GM23338 (cell line): ENCODE results near the gene RFX3. TPM values are rescaled to one million over a fixed set of nuclear protein-coding genes. Genes with fewer than 3 reads are reported as not detected.

Experiments used
- ATAC-seq: fragments of 200-7000 bp; cut with Tn5 transposase; 3 replicates; pipeline ENCODE4 v1.9.1; 2020
- DNase-seq: peaks from one replicate; pipeline ENCODE4 v3.0.0-alpha.2; 2015; ENCODE audit warnings: low spot score
- H2AFZ ChIP-seq: fragments of 200-600 bp; sonication (generic); 2 replicates; pipeline ENCODE4 v1.8.0; 2016; ENCODE audit warnings: antibody characterized with exemption, mild to moderate bottlenecking, moderate library complexity
- H3F3A ChIP-seq: fragments of 200-600 bp; sonication (generic); replicated peaks from 2 replicates; pipeline ENCODE4 v1.8.0; 2017; ENCODE audit warnings: antibody characterized with exemption, mixed run types, low read depth
- H3K27ac ChIP-seq: fragments of 200-600 bp; sonication (generic); 2 replicates; pipeline ENCODE4 v1.6.1; 2016; ENCODE audit warnings: low read depth
- H3K27me3 ChIP-seq: fragments of 200-600 bp; sonication (generic); 2 replicates; pipeline ENCODE4 v1.8.0; 2016; ENCODE audit warnings: mild to moderate bottlenecking, mixed run types, moderate library complexity; ENCODE audit not compliant: insufficient read depth
- H3K36me3 ChIP-seq: fragments of 200-600 bp; sonication (generic); 2 replicates; pipeline ENCODE4 v1.8.0; 2016; ENCODE audit warnings: mild to moderate bottlenecking; ENCODE audit not compliant: insufficient read depth
- H3K4me1 ChIP-seq: fragments of 200-600 bp; sonication (generic); 2 replicates; pipeline ENCODE4 v1.8.0; 2016; ENCODE audit warnings: mild to moderate bottlenecking, moderate library complexity; ENCODE audit not compliant: insufficient read depth
- H3K4me2 ChIP-seq: fragments of 200-600 bp; sonication (generic); 2 replicates; pipeline ENCODE4 v1.7.1; 2017; ENCODE audit warnings: mixed run types
- H3K4me3 ChIP-seq: fragments of 200-600 bp; sonication (generic); 2 replicates; pipeline ENCODE4 v1.6.1; 2016; ENCODE audit warnings: mixed run types
- H3K79me2 ChIP-seq: fragments of 200-600 bp; sonication (generic); replicated peaks from 2 replicates; pipeline ENCODE4 v1.8.0; 2017; ENCODE audit warnings: mild to moderate bottlenecking; ENCODE audit not compliant: insufficient read depth
- H3K9me2 ChIP-seq: fragments of 200-600 bp; sonication (generic); 2 replicates; pipeline ENCODE4 v1.8.0; 2017; ENCODE audit not compliant: insufficient read depth
- H4K20me1 ChIP-seq: fragments of 200-600 bp; sonication (generic); replicated peaks from 2 replicates; pipeline ENCODE4 v1.8.0; 2017; ENCODE audit warnings: mild to moderate bottlenecking; ENCODE audit not compliant: insufficient read depth
- H3K27ac Mint-ChIP-seq: 2 replicates; pipeline ENCODE4 v1.8.0; 2020; ENCODE audit warnings: inconsistent platforms, mild to moderate bottlenecking, moderate library complexity, mixed read lengths
- H3K27me3 Mint-ChIP-seq: 3 replicates; pipeline ENCODE4 v1.8.0; 2022; ENCODE audit warnings: low read depth, mild to moderate bottlenecking, moderate library complexity, mixed read lengths, inconsistent platforms; ENCODE audit not compliant: insufficient read depth, poor library complexity
- H3K36me3 Mint-ChIP-seq: 3 replicates; pipeline ENCODE4 v1.8.0; 2021; ENCODE audit warnings: low read depth, mild to moderate bottlenecking, inconsistent platforms, moderate library complexity, mixed read lengths
- H3K4me1 Mint-ChIP-seq: 3 replicates; pipeline ENCODE4 v1.8.0; 2020; ENCODE audit warnings: mild to moderate bottlenecking, inconsistent platforms, mixed read lengths
- H3K4me3 Mint-ChIP-seq: 3 replicates; pipeline ENCODE4 v1.8.0; 2021; ENCODE audit warnings: moderate library complexity, mild to moderate bottlenecking, inconsistent platforms, mixed read lengths
- H3K9me3 Mint-ChIP-seq: 3 replicates; pipeline ENCODE4 v1.8.0; 2020; ENCODE audit warnings: moderate library complexity, mild to moderate bottlenecking, inconsistent platforms, mixed read lengths
- NANOG ChIP-seq: IDR thresholded peaks from 2 replicates; pipeline ENCODE4 v1.6.1; 2016; ENCODE audit warnings: antibody characterized with exemption, borderline replicate concordance
- ZNF114 ChIP-seq: fragments of 250-450 bp; sonication (Bioruptor Pico); IDR thresholded peaks from 2 replicates; pipeline ENCODE4 v1.5.0; 2020; ENCODE audit warnings: mild to moderate bottlenecking, moderate library complexity
- polyA plus RNA-seq: library from polyadenylated mRNA; unstranded; fragments of >200 nt; fragmentation: Nextera tagmentation; extraction: Ambion mirVana; gene quantifications from 2 replicates; pipeline ENCODE4 v1.2.1, GENCODE V29; 2016
- total RNA-seq: library from RNA; depleted of rRNA; stranded (reverse); fragments of >200 nt; shearing (Covaris generic); gene quantifications from 2 replicates; pipeline ENCODE4 v1.2.3, GENCODE V29; 2014
- TF ChIP-seq, protein P1 (sequence below): fragments of 250-450 bp; sonication (Bioruptor Pico); IDR thresholded peaks from 2 replicates; pipeline ENCODE4 v1.5.0; 2020; ENCODE audit warnings: mild to moderate bottlenecking, moderate library complexity

Gene RFX3
- total and polyA plus RNA-seq, 2 experiments from 2014 or later: 9.8 to 22.1 TPM

DNA sequence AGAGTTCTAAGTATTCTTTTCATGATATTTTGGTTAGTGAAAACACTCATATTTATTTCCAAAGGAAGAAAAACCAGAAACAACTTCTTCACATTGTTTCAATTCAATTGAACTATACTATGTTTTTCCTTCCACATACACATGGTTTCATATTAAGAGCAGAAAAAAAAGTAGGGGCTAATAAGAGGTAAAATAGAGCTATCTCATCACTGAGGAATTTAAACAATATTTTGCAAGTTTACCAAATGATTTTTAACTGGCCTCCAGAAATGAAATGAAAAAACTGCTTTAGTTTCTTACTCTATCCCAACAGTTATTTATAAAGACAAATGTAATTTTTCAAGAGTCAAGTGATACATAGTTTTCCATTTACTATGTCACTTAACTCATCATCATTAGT, 233.5 kb downstream of the RFX3 start (continued):
- TF ChIP-seq, protein P1, sequence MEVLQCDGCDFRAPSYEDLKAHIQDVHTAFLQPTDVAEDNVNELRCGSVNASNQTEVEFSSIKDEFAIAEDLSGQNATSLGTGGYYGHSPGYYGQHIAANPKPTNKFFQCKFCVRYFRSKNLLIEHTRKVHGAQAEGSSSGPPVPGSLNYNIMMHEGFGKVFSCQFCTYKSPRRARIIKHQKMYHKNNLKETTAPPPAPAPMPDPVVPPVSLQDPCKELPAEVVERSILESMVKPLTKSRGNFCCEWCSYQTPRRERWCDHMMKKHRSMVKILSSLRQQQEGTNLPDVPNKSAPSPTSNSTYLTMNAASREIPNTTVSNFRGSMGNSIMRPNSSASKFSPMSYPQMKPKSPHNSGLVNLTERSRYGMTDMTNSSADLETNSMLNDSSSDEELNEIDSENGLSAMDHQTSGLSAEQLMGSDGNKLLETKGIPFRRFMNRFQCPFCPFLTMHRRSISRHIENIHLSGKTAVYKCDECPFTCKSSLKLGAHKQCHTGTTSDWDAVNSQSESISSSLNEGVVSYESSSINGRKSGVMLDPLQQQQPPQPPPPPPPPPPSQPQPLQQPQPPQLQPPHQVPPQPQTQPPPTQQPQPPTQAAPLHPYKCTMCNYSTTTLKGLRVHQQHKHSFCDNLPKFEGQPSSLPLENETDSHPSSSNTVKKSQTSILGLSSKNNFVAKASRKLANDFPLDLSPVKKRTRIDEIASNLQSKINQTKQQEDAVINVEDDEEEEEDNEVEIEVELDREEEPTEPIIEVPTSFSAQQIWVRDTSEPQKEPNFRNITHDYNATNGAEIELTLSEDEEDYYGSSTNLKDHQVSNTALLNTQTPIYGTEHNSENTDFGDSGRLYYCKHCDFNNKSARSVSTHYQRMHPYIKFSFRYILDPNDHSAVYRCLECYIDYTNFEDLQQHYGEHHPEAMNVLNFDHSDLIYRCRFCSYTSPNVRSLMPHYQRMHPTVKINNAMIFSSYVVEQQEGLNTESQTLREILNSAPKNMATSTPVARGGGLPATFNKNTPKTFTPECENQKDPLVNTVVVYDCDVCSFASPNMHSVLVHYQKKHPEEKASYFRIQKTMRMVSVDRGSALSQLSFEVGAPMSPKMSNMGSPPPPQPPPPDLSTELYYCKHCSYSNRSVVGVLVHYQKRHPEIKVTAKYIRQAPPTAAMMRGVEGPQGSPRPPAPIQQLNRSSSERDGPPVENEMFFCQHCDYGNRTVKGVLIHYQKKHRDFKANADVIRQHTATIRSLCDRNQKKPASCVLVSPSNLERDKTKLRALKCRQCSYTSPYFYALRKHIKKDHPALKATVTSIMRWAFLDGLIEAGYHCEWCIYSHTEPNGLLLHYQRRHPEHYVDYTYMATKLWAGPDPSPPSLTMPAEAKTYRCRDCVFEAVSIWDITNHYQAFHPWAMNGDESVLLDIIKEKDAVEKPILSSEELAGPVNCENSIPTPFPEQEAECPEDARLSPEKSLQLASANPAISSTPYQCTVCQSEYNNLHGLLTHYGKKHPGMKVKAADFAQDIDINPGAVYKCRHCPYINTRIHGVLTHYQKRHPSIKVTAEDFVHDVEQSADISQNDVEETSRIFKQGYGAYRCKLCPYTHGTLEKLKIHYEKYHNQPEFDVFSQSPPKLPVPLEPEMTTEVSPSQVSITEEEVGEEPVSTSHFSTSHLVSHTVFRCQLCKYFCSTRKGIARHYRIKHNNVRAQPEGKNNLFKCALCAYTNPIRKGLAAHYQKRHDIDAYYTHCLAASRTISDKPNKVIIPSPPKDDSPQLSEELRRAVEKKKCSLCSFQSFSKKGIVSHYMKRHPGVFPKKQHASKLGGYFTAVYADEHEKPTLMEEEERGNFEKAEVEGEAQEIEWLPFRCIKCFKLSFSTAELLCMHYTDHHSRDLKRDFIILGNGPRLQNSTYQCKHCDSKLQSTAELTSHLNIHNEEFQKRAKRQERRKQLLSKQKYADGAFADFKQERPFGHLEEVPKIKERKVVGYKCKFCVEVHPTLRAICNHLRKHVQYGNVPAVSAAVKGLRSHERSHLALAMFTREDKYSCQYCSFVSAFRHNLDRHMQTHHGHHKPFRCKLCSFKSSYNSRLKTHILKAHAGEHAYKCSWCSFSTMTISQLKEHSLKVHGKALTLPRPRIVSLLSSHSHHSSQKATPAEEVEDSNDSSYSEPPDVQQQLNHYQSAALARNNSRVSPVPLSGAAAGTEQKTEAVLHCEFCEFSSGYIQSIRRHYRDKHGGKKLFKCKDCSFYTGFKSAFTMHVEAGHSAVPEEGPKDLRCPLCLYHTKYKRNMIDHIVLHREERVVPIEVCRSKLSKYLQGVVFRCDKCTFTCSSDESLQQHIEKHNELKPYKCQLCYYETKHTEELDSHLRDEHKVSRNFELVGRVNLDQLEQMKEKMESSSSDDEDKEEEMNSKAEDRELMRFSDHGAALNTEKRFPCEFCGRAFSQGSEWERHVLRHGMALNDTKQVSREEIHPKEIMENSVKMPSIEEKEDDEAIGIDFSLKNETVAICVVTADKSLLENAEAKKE (CRISPR knock-in tag): no peak

DNA sequence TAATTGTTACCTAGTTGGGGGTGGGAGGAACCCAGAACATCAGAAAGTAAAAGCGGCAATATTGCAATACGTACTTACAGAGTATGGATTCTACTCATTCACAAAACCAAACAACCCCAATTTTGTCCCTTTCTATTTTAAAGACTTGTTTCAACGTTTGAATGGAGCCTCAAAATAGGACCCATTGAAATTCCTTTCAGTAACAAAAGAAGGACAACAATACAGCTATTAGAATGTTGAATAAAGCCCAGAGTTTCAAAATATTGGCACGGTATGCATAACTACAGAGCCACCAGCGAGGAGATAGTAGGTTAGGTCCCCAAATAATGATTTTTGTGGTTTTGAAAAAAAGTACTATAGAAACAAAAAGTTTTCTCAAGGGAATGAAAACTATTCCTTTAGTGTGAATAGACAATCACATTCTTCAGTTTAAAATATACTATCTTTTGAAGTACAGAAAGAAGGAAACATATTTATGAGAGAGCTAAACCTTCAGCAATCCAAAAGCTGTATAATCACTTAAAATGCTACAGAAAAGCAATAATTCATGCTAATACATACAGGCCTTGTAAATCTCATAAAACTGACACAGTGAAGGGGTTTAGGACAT, 235.5 kb downstream of the RFX3 start:
- H3K4me3 ChIP-seq: peak overlapping the region; percentile 31
- DNase-seq: peak; percentile 53
- H3K36me3 ChIP-seq: no peaks in the 10 kb centered on the region
- TF ChIP-seq ZNF114 (CRISPR knock-in tag): no peak
- TF ChIP-seq, protein P1 (CRISPR knock-in tag): peak; percentile 68; the same call in 1 of the 2 replicates
- TF ChIP-seq NANOG: peak; percentile 97
- Mint-ChIP-seq H3K9me3 (no peaks in the 10 kb centered on the region; the same call in 2 of the 3 replicates), H3K4me1 (peaks cover 24% of the 10 kb centered on the region), H3K36me3 (peaks cover 22% of the 10 kb centered on the region), H3K27ac (peak overlapping the region; percentile 92), H3K27me3 (no peaks in the 10 kb centered on the region), H3K4me3 (peak overlapping the region; percentile 8; the same call in 2 of the 3 replicates)
- peak overlapping the region; percentile 56 for H3K4me2 ChIP-seq
- no peaks in the 10 kb centered on the region for H3K9me2 ChIP-seq
- peak; percentile 64 for ATAC-seq
- H3K27me3 ChIP-seq: no peaks in the 10 kb centered on the region
- peak overlapping the region; percentile 91 for H3K27ac ChIP-seq
- H3K79me2 ChIP-seq: no peaks in the 10 kb centered on the region
- H3F3A ChIP-seq: no peaks in the 10 kb centered on the region
- H2AFZ ChIP-seq: no peak overlapping the region
- H3K4me1 ChIP-seq: peaks cover 33% of the 10 kb centered on the region
- H4K20me1 ChIP-seq: no peaks in the 10 kb centered on the region
